OCI-LY1 (cell line): ENCODE results near the gene KCNB1.

ENCODE experiments used
- CTCF ChIP-seq: fragments of 200-600 bp; sonication (generic), shearing (Covaris generic); IDR thresholded peaks from 2 replicates; pipeline ENCODE4 v1.5.1; 2017; ENCODE audit warnings: mild to moderate bottlenecking, antibody characterized with exemption, low read length, moderate library complexity, mixed read lengths
- EZH2 ChIP-seq: fragments of 200-600 bp; sonication (generic), shearing (Covaris generic); IDR thresholded peaks from 2 replicates; pipeline ENCODE4 v1.8.0; 2017; ENCODE audit warnings: borderline replicate concordance, mixed run types, mild to moderate bottlenecking, antibody characterized with exemption, low read length, moderate library complexity, mixed read lengths

- TF ChIP-seq CTCF (no peak), EZH2 (no peak)
Measured at GRCh38 chr20:49483696-49484123, 1.2 kb upstream of the KCNB1 start.
